ENCODE measurements around the gene CD79B.
"Not testable (repeated sequence)": the region's sequence is repeated elsewhere in the genome, so short reads cannot be mapped to it uniquely, and the experiment has no call there.

CD79B gene

GRCh38 chr17:63915753-63916152, 16.4 kb downstream of the CD79B start:
- not testable (repeated sequence) for H3K27ac ChIP-seq (ENCODE audit: low read depth, low read length); H3K36me3 ChIP-seq (ENCODE audit: control insufficient read depth in 5 of 5, insufficient read depth in 5 of 5, low read length in 5 of 5); H3K4me3 ChIP-seq (ENCODE audit: low read depth in 1 of 5, low read length in 5 of 5); H3K9ac ChIP-seq (ENCODE audit: low read length in 5 of 5); H3K9me3 ChIP-seq (ENCODE audit: control insufficient read depth in 5 of 5, low read length in 5 of 5); H3K27me3 ChIP-seq (ENCODE audit: control insufficient read depth in 5 of 5, insufficient read depth in 4 of 5, low read length in 5 of 5)
- H3K4me1 ChIP-seq (ENCODE audit: control insufficient read depth in 5 of 5, insufficient read depth in 5 of 5, low read length in 5 of 5), result peaks cover 0 to 10% (median 1%) of the 10 kb centered on the region in 5 donors

- H3K27me3 ChIP-seq (ENCODE audit: control insufficient read depth in 5 of 5, insufficient read depth in 4 of 5, low read length in 5 of 5), result peaks cover 0 to 7% (median 4%) of the 10 kb centered on the region in 5 donors
- no peak overlapping the region for H3K27ac ChIP-seq (ENCODE audit: low read depth, low read length)
- H3K9ac ChIP-seq (ENCODE audit: low read length in 5 of 5), result no peak overlapping the region
- H3K4me1 ChIP-seq (ENCODE audit: control insufficient read depth in 5 of 5, insufficient read depth in 5 of 5, low read length in 5 of 5), result peaks cover 0 to 10% (median 1%) of the 10 kb centered on the region in 5 donors
- H3K4me3 ChIP-seq (ENCODE audit: low read depth in 1 of 5, low read length in 5 of 5), result no peak overlapping the region
- no peaks in the 10 kb centered on the region for H3K36me3 ChIP-seq (ENCODE audit: control insufficient read depth in 5 of 5, insufficient read depth in 5 of 5, low read length in 5 of 5)
- no peaks in the 10 kb centered on the region for H3K9me3 ChIP-seq (ENCODE audit: control insufficient read depth in 5 of 5, low read length in 5 of 5)
Measured at GRCh38 chr17:63914471-63914870, 17.7 kb downstream of the CD79B start.

GRCh38 chr17:63911657-63912100, 20.5 kb downstream of the CD79B start:
- Histone ChIP-seq H3K9me3 (ENCODE audit: control insufficient read depth in 5 of 5, low read length in 5 of 5) (no peaks in the 10 kb centered on the region), H3K36me3 (ENCODE audit: control insufficient read depth in 5 of 5, insufficient read depth in 5 of 5, low read length in 5 of 5) (no peaks in the 10 kb centered on the region), H3K27me3 (ENCODE audit: control insufficient read depth in 5 of 5, insufficient read depth in 4 of 5, low read length in 5 of 5) (peaks cover 0 to 4% (median 2%) of the 10 kb centered on the region in 5 donors), H3K4me1 (ENCODE audit: control insufficient read depth in 5 of 5, insufficient read depth in 5 of 5, low read length in 5 of 5) (no peaks in the 10 kb centered on the region), H3K27ac (ENCODE audit: low read depth, low read length) (no peak overlapping the region), H3K4me3 (ENCODE audit: low read depth in 1 of 5, low read length in 5 of 5) (no peak overlapping the region), H3K9ac (ENCODE audit: low read length in 5 of 5) (no peak overlapping the region)

- H3K27ac ChIP-seq (ENCODE audit: low read depth, low read length), result no peak within 1 kb of the TSS
- no peak within 1 kb of the TSS for H3K4me3 ChIP-seq (ENCODE audit: low read depth in 1 of 5, low read length in 5 of 5)
- no peaks in the 10 kb centered on the region for H3K4me1 ChIP-seq (ENCODE audit: control insufficient read depth in 5 of 5, insufficient read depth in 5 of 5, low read length in 5 of 5)
- H3K9me3 ChIP-seq (ENCODE audit: control insufficient read depth in 5 of 5, low read length in 5 of 5), result no peaks in the 10 kb centered on the region
- H3K9ac ChIP-seq (ENCODE audit: low read length in 5 of 5), result no peak within 1 kb of the TSS
- H3K27me3 ChIP-seq (ENCODE audit: control insufficient read depth in 5 of 5, insufficient read depth in 4 of 5, low read length in 5 of 5), result peaks cover 0 to 4% (median 2%) of the 10 kb centered on the region in 5 donors
- no peaks in the 10 kb centered on the region for H3K36me3 ChIP-seq (ENCODE audit: control insufficient read depth in 5 of 5, insufficient read depth in 5 of 5, low read length in 5 of 5)
Measured at GRCh38 chr17:63911041-63911635, 21.0 kb downstream of the CD79B start, which contains the start of gene CSHL1. Gene CSHL1, minus strand, starts transcription at chr17:63911258. Its CDS starts 62 bp downstream, at chr17:63911196.

- Histone ChIP-seq H3K4me3 (ENCODE audit: low read depth in 1 of 5, low read length in 5 of 5) (no peak overlapping the region), H3K4me1 (ENCODE audit: control insufficient read depth in 5 of 5, insufficient read depth in 5 of 5, low read length in 5 of 5) (no peaks in the 10 kb centered on the region)
Measured at GRCh38 chr17:63910096-63910495, 22.0 kb downstream of the CD79B start.

GRCh38 chr17:63909586-63909985, 22.5 kb downstream of the CD79B start:
- H3K27ac ChIP-seq (ENCODE audit: low read depth, low read length); H3K9me3 ChIP-seq (ENCODE audit: control insufficient read depth in 5 of 5, low read length in 5 of 5); H3K4me1 ChIP-seq (ENCODE audit: control insufficient read depth in 5 of 5, insufficient read depth in 5 of 5, low read length in 5 of 5); H3K36me3 ChIP-seq (ENCODE audit: control insufficient read depth in 5 of 5, insufficient read depth in 5 of 5, low read length in 5 of 5); H3K27me3 ChIP-seq (ENCODE audit: control insufficient read depth in 5 of 5, insufficient read depth in 4 of 5, low read length in 5 of 5); H3K9ac ChIP-seq (ENCODE audit: low read length in 5 of 5); H3K4me3 ChIP-seq (ENCODE audit: low read depth in 1 of 5, low read length in 5 of 5): not testable (repeated sequence)

More at GRCh38 chr17:63910096-63910495, 22.0 kb downstream of the CD79B start:
- H3K27ac ChIP-seq (ENCODE audit: low read depth, low read length), result no peak overlapping the region
- no peaks in the 10 kb centered on the region for H3K9me3 ChIP-seq (ENCODE audit: control insufficient read depth in 5 of 5, low read length in 5 of 5)
- H3K36me3 ChIP-seq (ENCODE audit: control insufficient read depth in 5 of 5, insufficient read depth in 5 of 5, low read length in 5 of 5), result no peaks in the 10 kb centered on the region
- H3K9ac ChIP-seq (ENCODE audit: low read length in 5 of 5), result no peak overlapping the region
- peaks cover 0 to 4% (median 2%) of the 10 kb centered on the region in 5 donors for H3K27me3 ChIP-seq (ENCODE audit: control insufficient read depth in 5 of 5, insufficient read depth in 4 of 5, low read length in 5 of 5)

GRCh38 chr17:63907161-63907778, 24.9 kb downstream of the CD79B start:
- H3K27ac ChIP-seq (ENCODE audit: low read depth, low read length); H3K36me3 ChIP-seq (ENCODE audit: control insufficient read depth in 5 of 5, insufficient read depth in 5 of 5, low read length in 5 of 5); H3K27me3 ChIP-seq (ENCODE audit: control insufficient read depth in 5 of 5, insufficient read depth in 4 of 5, low read length in 5 of 5); H3K4me1 ChIP-seq (ENCODE audit: control insufficient read depth in 5 of 5, insufficient read depth in 5 of 5, low read length in 5 of 5); H3K9me3 ChIP-seq (ENCODE audit: control insufficient read depth in 5 of 5, low read length in 5 of 5); H3K9ac ChIP-seq (ENCODE audit: low read length in 5 of 5); H3K4me3 ChIP-seq (ENCODE audit: low read depth in 1 of 5, low read length in 5 of 5): not testable (repeated sequence)

GRCh38 chr17:63904796-63905195, 27.3 kb downstream of the CD79B start:
- not testable (repeated sequence) for H3K4me1 ChIP-seq (ENCODE audit: control insufficient read depth in 5 of 5, insufficient read depth in 5 of 5, low read length in 5 of 5); H3K9me3 ChIP-seq (ENCODE audit: control insufficient read depth in 5 of 5, low read length in 5 of 5); H3K4me3 ChIP-seq (ENCODE audit: low read depth in 1 of 5, low read length in 5 of 5); H3K27ac ChIP-seq (ENCODE audit: low read depth, low read length); H3K9ac ChIP-seq (ENCODE audit: low read length in 5 of 5); H3K36me3 ChIP-seq (ENCODE audit: control insufficient read depth in 5 of 5, insufficient read depth in 5 of 5, low read length in 5 of 5); H3K27me3 ChIP-seq (ENCODE audit: control insufficient read depth in 5 of 5, insufficient read depth in 4 of 5, low read length in 5 of 5)

- not testable (repeated sequence) for H3K27me3 ChIP-seq (ENCODE audit: control insufficient read depth in 5 of 5, insufficient read depth in 4 of 5, low read length in 5 of 5); H3K4me1 ChIP-seq (ENCODE audit: control insufficient read depth in 5 of 5, insufficient read depth in 5 of 5, low read length in 5 of 5); H3K9me3 ChIP-seq (ENCODE audit: control insufficient read depth in 5 of 5, low read length in 5 of 5); H3K4me3 ChIP-seq (ENCODE audit: low read depth in 1 of 5, low read length in 5 of 5); H3K27ac ChIP-seq (ENCODE audit: low read depth, low read length); H3K9ac ChIP-seq (ENCODE audit: low read length in 5 of 5); H3K36me3 ChIP-seq (ENCODE audit: control insufficient read depth in 5 of 5, insufficient read depth in 5 of 5, low read length in 5 of 5)
Measured at GRCh38 chr17:63903787-63904201, 28.3 kb downstream of the CD79B start.

- H3K27me3 ChIP-seq (ENCODE audit: control insufficient read depth in 5 of 5, insufficient read depth in 4 of 5, low read length in 5 of 5); H3K4me3 ChIP-seq (ENCODE audit: low read depth in 1 of 5, low read length in 5 of 5); H3K9ac ChIP-seq (ENCODE audit: low read length in 5 of 5); H3K27ac ChIP-seq (ENCODE audit: low read depth, low read length); H3K9me3 ChIP-seq (ENCODE audit: control insufficient read depth in 5 of 5, low read length in 5 of 5); H3K4me1 ChIP-seq (ENCODE audit: control insufficient read depth in 5 of 5, insufficient read depth in 5 of 5, low read length in 5 of 5); H3K36me3 ChIP-seq (ENCODE audit: control insufficient read depth in 5 of 5, insufficient read depth in 5 of 5, low read length in 5 of 5): not testable (repeated sequence)
Measured at GRCh38 chr17:63901971-63902370, 30.2 kb downstream of the CD79B start.
